GM19455 (cell line): ENCODE measurements around the gene MLYCD.

ENCODE experiments used
- ATAC-seq: cut with Tn5 transposase; IDR thresholded peaks from one replicate; pipeline ENCODE4 v1.9.1; 2021; ENCODE audit not compliant: unreplicated experiment

Gene MLYCD

DNA sequence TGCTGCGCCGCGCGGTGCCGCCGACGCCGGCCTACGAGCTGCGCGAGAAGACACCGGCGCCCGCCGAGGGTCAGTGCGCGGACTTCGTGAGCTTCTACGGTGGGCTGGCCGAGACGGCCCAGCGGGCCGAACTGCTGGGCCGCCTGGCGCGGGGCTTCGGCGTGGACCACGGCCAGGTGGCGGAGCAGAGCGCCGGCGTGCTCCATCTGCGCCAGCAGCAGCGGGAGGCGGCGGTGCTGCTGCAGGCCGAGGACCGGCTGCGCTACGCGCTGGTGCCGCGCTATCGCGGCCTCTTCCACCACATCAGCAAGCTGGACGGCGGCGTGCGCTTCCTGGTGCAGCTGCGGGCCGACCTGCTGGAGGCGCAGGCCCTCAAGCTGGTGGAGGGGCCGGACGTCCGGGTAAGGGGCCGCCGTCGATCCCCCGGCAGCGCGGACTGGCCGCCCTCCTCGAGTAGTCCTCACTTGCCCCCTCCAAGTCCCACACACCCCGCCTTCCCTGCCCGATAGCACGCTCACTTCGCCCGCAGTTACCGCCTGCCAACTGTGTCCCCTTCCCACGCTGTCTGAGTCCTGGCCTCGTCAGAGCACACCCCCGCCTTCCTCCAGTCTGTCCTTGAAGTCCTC, 470 bp downstream of the MLYCD start:
- ATAC-seq: peak; percentile 68

DNA sequence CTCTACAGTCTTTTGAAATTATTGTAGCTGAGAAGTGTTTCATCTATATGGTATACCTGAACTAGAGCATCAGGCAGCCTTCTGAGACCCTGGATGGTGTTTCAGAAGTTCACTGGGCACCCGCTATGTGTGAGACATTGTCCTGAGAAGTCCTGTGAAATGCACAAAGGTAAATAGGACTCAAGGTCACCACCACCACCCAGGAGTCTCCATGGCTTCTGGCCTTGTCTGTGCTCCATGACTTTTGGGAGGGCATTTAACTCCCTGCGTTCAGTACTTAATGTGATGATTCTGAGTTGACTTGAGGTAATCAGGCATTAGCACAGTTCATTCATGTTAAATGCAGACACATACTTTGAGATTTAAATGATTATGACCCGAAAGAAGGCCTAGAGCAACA, 1.1 kb downstream of the MLYCD start:
- ATAC-seq: no peak

DNA sequence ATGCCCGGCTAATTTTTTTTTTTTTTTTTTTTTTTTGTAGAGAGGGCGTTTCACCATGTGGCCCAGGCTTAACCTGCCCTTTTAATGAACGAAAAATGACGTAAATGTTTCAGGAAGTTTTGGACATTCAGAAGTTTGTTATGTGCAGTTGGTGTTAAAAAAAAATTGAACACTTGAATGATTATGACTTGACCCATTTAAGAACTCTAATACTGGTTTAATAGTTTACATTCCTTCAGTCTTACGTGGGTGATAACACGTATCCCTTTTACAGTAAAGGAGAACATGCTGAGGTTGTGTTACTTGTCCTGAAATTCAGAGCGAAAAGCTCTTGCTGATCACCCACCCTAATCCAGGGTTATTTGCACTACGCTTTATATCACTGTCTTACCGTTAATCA, 1.7 kb downstream of the MLYCD start:
- no peak for ATAC-seq

DNA sequence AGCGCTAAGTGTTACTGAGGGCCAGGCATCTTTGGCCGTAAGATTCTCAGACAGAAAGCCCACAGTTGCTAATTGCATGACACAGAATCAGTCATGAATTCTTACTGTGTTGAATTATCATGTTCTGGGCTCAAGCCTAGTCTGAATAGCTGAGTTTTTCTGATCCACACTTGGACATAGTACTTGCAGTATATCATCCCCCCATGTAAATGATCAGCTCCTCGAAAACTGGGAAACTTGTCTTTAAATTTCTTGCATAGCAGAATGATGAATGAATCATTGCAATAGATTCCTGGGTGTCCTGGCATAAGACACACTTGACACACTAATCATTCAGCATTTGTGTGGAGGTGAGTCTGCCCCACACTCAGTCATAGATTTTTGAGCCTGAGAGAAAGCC, 2.2 kb downstream of the MLYCD start:
- ATAC-seq: no peak

GRCh38 chr16:83903751-83904150, 4.8 kb downstream of the MLYCD start:
- ATAC-seq: no peak

- no peak for ATAC-seq
Measured at GRCh38 chr16:83906683-83907082, 7.8 kb downstream of the MLYCD start.

DNA sequence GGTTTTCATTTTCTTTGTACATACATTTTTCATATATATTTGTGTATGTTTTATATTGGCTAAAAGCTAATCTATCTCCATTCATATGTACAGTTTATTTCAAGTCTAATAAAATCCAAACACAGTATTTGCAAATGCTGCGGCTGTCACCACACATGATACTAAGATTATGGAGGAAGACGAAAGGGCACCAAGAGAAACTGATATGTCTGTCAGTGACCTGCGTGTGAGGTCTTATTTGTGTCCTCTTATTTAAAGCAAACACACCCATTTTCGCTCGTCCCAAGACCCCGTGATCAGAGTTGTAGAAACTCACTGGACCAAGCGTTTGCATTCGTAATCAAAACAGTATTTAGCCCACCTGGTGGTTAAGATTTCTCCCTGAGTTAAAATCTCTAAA, 8.2 kb downstream of the MLYCD start:
- ATAC-seq: no peak

DNA sequence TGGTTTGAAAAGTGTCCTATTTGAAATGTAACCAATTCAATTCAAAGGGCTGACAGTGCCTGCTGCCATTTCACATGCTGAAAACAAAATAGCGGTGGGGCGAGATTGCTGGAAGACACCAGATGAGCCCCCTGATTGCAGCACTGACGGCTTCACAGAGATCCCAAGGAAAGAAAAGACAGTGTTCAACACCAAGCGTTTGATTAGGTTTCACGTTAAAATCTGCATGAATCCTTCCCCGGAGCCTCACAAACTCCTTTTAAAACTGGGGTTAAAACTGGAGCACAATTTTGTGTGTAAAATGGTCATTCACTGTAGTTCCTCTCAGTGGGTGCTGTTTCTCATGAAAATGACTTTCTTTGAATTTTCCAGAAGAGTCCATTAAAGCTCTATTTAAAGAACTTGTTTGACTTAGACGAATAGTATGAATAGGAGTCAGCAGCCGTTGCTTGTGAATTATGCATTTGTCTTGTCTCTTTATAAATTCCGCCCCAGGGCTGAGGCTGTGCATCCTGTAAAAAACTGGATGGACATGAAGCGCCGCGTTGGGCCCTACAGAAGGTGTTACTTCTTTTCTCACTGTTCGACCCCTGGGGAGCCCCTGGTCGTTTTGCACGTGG, 8.8 kb downstream of the MLYCD start:
- no peak for ATAC-seq

- no peak for ATAC-seq
Measured at GRCh38 chr16:83908798-83909197, 9.9 kb downstream of the MLYCD start.

DNA sequence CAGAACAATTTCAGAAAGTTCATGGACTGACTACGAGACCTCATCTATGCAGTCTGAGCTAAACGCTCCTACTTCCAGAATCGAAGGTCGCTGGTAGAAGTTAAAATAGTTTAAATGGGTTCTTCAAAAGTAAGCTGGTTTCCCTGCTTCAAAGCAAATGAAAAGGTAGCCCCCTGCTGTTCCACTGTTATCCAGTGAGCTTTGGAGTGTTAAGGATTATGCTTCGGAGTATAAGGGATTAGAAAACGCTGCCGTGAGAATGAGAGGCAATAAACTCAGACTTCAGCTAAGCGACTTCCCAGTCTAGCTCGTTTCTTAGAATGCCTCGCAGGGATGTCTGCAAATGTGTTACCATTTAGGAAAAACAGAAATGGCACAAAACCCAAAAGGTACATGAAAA, 12.4 kb downstream of the MLYCD start:
- no peak for ATAC-seq

DNA sequence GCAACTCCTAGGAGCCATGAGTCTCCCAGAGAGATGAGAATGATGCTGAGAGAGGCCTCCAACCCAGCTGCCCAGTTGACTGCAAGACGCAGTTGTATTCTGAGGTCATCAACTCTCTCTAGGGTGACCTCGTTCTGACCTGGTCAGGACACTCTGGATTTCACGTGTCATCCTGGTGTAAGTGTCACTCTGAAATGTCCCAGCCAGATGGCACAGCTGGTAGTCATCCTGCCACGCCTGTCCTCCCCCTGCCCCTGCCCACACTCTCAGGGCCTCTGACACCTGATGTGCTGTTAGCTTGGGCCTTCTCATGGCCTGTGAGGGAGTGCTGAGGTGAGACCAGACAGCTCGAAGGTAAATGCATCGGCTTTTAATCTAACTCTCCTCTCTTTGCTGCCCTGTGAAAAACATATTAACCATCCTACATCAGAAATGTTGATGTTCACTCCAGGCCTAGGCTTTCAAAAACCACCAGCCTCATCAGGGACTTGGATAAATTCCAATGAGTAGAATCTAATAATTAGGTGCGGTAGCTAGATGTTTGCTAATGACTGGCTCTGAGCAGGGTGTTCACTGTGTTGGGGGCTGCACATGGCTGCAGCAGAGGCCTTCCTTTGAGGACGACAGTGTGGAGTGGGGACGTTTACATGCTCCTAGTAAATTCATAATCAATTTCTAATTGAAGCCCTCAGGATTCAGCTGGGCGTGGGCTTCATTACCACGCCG, 13.8 kb downstream of the MLYCD start:
- no peak for ATAC-seq

GRCh38 chr16:83913245-83913633, 14.3 kb downstream of the MLYCD start:
- ATAC-seq: no peak

DNA sequence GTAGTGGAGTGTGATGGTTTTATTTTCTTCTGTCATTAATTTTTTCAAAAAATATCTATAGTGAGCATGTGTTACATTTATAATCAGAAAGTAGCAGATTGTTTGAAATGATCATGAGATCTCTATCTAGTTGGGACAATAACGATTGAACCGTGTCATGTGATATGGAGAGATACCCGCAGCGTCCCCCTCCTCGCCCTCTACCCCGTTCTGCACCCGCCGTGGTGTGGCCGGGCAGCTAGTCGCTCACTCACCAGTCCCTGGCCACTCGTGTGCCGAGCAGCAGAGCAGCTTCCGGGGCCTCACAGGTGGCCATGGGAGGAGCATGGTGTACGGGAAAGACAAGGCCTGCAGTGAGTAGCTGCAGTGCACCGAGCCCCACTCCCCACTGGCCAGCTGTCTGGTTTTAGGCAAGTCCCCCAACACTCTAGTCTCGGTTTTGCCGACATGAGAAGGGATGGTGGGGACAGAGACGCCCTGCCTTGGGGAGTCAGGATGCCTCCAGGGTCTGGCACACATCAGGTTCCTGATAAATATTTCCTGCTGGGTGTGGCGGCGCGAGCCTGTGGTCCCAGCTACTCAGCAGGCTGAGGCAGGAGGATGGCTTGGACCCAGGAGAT, 15.3 kb downstream of the MLYCD start:
- no peak for ATAC-seq

DNA sequence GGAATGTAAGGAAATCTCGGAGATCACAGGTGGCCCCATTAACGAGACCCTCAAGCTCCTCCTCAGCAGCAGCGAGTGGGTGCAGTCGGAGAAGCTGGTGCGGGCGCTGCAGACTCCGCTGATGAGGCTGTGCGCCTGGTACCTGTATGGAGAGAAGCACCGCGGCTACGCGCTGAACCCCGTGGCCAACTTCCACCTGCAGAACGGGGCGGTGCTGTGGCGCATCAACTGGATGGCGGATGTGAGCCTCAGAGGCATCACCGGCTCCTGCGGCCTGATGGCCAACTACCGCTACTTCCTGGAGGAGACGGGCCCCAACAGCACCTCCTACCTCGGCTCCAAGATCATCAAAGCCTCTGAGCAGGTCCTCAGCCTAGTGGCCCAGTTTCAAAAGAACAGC, 16.2 kb downstream of the MLYCD start:
- ATAC-seq: no peak

- no peak for ATAC-seq
Measured at GRCh38 chr16:83915491-83915890, 16.6 kb downstream of the MLYCD start.

DNA sequence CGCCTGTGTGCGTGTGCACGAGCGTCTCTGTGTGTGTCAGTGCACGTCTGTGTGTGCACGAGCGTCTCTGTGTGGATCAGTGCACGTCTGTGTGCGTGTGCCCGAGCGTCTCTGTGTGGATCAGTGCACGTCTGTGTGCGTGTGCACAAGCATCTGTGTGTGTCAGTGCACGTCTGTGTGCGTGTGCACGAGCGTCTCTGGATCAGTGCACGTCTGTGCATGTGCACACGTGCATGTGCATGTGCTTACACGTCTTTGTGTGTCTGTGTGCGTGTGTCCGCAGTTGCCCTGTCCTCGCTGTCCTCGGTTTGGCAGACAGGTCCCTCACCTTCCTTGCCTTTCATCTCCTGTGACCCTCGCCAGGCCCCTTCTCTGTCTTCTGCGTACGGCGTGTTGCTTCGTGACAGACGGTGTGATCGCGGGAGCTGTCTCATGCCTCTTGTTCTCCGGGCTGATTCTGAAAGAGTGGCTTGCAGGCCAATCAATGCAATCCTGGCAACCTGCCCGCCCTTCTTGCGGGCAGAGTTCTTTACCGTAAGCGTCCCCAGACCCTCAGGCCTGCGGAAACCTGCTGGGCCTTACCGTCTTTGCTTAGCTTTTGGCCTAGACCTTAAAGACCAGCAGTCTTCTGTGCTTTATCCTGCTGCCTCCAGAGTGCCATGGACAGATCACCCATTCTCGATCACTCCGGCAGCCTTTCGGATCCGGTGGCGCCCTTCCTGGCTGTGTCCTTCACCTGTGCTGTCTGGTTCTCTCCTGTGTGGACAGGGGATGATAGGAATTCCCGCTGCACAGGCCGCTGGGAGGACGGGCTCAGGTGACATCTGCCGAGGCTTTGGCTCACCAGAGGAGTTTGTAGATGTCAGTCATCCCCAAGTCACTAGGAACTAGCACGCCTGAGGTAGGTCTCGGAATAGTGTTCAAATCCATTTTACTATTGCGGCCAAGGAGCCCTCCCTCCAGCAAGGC, 18.5 kb downstream of the MLYCD start:
- ATAC-seq: no peak

- ATAC-seq: no peak
Measured at GRCh38 chr16:83920894-83921491, 22.1 kb downstream of the MLYCD start.

- no peak for ATAC-seq
Measured at GRCh38 chr16:83923581-83924365, 24.9 kb downstream of the MLYCD start.

DNA sequence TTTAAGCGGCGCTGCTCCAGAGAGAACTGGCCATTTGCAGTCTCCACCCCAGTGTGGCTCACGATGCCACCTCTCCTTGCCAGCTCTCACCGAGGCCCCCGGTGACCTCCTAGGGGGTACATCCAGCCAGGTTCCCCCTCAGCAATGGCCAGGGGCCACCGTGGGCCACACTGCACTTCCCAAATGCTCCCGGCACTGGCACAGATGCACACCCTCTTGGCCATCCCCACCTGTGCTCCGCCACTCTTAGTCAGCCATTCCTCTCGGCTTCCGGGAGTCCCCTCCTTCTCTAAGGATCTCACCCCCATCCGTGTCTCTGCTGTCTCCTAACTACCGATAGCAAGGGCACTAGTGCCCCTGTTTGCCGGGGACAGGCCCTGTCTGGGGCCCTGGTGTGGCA, 25.8 kb downstream of the MLYCD start:
- ATAC-seq: no peak
